ENCODE data around the gene NAIF1.

NAIF1 gene

GRCh38 chr9:128102196-128102595, 35.1 kb upstream of the NAIF1 start:
- no peak for DNase-seq

DNA sequence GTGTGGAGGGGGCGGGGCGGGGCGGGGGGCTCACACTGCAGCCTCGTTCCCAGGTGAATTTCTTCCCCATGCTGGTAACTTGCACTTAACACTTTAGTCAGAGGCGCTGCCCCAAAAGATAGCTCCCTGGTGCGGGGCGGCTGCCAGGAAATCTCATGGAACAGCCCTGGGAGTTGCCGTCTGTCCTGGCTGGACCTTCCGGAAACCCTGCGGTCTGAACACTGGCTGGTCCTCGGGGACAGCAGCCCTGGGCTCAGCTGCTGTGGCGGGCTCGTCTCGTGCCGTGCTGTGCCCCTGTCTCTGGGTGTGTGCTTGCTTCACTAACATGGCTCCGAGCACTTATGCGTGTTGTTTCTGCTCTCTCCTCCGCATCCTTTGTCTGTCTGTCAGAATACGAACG, 34.6 kb upstream of the NAIF1 start:
- no peak for DNase-seq

- no peak for DNase-seq
Observed at GRCh38 chr9:128101231-128101661, 34.1 kb upstream of the NAIF1 start.

DNA sequence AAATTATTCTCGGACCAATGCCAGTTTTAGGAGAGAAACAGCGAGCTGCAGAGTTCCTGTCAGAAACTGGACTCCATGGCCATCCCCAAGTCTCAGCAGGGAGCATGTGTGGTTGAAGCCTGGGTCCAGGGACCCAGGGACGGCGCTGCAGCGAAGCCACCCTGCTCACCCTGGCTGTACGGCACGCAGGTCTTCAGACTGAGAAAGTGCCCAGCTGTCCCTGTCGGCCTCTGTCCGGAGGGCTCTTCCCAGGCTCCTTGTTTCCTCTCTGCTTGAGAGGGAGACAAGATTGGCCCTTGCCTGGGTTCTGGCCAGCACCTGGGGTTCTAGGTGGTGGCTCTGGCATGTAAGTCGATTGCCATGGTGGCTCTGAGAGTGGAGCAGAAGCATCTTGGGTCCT, 33.5 kb upstream of the NAIF1 start:
- DNase-seq, result no peak

DNA sequence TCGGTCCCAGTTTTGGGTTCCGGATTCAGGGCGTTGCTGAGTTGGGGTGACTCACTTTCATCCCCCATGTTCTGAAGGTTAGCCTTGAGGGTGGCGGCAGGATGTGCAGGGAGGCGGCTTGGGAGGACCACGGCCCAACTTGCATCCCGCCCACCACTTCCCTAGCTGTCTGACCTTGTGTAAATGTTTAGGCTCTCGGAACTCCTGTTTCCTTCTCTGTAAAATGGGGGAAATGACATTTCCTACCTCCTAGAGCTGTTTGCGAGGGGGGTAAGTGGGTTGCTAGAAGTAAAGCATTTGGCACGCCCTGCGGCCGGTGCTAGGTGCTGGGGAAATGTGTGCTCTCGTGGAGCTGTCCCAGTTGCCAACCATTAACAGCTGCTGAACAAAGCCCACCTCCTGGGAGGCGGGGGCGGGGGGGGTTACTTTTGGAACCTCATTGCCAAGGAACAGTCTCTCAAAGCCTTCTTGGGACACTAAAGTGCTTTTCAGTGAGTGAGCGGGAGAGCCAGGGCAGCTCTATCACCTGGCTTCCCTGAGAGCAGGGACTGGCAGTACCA, 32.9 kb upstream of the NAIF1 start:
- DNase-seq, result peak; percentile 39

DNA sequence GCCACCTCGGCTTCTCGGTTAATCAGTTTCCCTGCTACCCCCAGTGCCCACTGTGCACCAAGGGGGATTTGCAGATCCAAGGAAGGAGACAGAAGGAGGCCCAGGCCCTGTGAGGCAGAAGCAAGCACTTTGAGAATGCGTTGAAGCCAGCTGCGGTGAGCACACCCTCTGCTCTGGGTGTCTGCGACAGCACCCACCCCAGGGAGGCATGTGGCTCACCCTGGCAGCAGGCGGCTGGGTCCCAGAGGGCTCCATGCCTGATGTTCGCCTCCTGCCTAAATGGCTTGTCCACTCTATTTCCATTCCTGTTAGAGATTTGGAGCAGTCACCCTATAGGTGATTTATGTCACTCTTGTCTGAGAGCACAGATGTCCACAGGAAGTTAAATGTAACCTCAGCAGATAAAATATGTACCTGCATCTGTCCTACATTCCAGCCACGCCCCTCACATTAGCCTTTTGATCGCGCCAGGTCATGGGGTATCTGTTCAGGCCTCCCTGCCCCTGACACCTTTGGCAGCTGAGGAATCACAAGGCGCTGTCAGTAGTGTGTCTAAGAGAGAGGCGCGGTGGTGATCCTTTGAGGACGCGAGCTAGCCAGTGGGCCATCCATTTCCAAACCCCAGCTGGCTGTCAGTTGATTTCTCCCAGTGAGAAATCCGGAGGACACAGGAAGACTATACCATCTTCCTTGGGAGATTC, 32.3 kb upstream of the NAIF1 start:
- DNase-seq, result no peak

DNA sequence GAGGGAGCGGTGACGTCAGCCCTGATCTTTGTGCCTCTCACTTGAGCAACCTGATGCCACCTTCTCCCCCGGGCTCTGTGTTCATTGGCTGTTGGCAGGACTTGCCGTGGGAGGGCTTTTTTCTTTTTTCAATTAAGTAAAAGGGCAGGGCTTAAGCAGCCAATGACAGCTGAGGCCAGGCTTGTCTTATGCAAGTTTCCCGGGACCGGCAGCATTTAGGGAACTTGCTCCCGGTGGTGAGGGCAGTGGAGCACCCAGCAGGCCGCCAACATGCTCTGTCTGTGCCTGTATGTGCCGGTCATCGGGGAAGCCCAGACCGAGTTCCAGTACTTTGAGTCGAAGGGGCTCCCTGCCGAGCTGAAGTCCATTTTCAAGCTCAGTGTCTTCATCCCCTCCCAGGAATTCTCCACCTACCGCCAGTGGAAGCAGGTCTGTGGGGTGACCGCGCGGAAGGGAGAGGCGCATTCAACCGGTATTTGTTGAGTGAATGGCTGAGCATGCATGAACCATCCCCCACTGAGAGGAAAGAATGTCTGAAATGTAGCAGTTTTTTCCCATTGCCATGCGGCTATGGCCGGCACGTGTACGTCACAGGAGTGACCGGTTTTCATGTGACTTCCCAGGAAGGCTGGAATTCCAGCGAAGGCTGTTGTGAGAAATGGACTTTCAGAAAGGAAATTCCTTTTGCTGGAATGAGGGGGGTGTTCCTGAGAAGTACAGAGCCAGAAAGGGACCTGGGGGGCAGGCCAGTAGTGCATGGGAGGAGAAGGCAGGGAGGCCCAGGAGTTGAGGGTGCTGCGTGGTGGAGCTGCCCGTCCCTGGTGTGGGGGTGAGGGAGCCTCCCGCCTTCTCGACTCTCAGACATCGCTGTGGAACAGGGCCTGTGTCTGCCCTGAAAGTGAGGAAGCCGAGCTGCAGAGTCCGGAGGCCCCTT, 31.4 kb upstream of the NAIF1 start:
- peak; percentile 75 for DNase-seq

GRCh38 chr9:128097543-128098296, 30.6 kb upstream of the NAIF1 start:
- no peak for DNase-seq

- no peak for DNase-seq
Observed at GRCh38 chr9:128096616-128097536, 29.8 kb upstream of the NAIF1 start.

GRCh38 chr9:128094950-128095544, 27.9 kb upstream of the NAIF1 start:
- DNase-seq, result no peak

DNA sequence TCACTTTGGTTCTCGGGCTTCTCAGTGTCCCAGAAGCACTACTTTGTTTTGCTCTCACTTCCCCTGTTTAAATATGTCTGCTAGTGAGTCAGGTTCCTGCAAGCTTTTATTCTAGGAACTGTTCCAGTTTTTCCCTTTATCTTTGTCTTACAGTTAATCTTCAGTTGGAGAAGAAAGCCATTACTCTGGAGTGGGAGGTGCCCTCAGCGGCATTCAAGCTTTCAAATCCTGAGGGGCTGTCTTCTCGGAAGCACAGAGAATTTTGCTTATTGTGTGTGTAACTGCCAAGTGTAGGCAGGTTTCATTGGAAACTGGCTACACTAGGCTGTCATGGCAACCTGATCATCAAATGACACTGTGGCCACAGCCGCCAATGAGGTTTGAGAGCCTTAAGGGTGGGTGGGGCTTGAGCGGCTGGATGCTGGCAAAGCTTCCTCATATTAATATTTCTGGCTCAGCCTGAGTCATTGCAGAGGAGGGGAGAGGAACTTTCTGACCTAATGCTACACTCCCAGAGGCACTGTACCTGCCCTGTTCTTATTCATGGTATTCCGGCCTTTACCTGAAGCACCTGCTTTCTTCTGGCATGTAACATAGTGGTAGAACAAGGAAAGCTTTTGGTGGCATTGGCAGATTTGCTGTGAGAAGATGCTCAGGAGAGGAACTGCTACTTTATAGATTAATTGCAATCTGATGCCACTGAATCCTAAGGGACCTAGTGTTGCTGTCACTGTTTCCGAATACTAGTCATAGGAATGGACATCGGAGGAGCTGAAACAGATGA, 27.2 kb upstream of the NAIF1 start:
- peak; percentile 87 for DNase-seq

DNA sequence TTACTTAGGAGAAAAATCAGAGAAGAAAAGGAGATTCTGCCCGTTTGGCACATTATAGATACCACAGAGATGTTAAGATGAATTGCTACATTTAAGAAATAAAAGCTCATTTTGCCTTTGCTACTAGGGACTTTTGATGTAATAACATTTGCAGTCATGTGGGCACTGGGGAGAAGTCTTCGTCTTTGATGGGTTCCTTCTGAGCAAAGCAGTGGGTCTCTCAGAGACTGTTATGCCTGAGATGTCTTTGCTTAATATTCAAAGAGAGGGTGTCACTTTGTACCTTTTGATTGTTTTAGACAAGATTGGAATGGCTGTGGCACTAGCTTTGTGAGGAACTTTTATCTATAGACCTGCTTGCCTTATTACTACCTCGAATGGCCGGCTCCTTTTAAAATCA, 25.9 kb upstream of the NAIF1 start:
- DNase-seq, result no peak

DNA sequence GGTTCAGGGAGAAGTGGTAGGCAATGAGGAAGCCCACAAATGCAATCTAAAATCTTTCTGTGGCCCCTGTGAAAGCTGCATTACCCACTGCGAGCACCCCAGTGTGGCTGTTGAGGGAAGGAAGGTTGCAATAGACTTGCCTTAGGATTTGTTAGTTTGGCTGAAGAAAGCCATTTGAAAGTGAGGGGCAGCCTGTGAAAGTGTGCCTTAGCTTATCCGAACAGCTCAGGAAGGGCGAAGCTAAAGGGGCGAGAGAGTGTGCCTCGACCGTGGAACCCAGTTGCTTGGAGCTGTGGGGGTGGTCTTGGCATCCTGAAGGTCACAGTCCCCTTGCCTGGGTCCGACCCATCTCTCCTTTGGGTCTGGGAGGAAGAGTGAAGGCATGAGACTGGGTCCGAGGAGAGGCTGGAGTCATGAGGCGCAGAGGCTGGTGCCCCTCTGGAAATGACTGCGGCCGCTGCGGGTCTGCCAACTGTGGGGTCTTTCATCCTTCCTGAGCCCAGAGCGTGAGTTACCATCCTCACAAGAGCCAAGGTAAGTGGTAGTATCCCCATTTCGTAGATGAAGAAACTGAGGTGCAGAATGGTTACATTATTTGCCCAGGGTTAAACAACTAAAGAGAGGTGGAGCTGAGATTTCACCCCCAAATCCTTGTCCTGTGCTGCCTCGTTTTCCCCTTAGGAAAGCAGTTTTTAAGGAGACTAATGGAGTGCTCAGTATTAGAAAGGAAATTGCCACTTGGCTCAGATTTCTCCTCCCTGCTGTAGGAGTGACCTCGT, 25.3 kb upstream of the NAIF1 start:
- DNase-seq, result no peak

GRCh38 chr9:128091571-128091970, 24.5 kb upstream of the NAIF1 start:
- DNase-seq, result peak; percentile 84

GRCh38 chr9:128091144-128091543, 24.0 kb upstream of the NAIF1 start:
- DNase-seq, result peak; percentile 85

DNA sequence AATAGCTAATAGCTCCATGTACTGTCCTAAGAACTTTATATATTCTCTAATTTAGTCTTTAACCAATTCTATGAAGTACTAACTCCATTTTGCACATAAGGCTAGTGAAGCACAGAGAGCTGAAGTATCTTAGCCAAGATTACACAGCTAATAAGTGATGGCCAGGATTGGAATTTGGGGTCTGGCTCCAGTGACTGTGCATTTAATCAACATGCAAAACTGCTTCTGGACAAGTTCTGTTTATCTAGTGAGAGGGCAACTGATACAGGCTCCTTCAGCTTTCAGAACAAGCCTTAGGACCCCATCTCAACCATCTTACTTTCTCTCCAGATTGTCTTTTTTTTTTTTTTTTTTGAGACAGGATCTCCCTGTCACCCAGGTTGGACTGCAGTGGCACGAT, 22.2 kb upstream of the NAIF1 start:
- no peak for DNase-seq

DNA sequence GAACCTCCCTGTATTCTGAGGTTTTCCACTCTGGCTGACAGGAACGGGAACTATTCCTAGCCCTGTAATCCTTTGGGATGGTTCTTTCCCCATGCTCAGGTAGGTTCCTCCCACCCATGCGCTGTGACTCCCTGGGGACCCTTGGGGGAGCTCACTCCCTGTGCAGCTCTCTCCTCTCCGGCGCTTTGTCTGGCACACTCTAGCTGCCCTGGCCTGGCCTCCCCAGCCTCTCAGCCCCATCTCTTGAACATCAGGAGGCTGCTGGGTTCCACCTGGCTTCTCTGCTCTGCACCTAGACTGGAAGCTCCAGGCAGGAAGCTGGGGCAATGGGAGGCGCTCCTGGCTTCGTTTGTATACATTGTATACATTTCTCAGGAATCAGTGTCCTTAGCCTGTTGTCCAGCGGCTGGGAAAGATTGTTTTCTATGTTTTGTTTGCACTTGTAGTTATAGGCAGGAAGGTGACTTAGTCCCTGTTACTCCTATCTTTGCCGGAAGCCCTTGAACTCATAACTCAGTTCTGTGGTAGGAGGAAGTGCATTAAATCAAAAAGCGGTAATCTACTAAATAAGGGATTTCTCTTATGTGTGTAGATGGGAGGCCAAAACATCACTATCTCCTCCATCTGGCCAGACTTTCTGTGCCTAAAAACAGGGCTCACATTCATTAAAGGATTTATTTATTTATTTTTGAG, 21.3 kb upstream of the NAIF1 start:
- DNase-seq, result no peak

GRCh38 chr9:128087262-128087661, 20.1 kb upstream of the NAIF1 start:
- DNase-seq, result no peak

DNA sequence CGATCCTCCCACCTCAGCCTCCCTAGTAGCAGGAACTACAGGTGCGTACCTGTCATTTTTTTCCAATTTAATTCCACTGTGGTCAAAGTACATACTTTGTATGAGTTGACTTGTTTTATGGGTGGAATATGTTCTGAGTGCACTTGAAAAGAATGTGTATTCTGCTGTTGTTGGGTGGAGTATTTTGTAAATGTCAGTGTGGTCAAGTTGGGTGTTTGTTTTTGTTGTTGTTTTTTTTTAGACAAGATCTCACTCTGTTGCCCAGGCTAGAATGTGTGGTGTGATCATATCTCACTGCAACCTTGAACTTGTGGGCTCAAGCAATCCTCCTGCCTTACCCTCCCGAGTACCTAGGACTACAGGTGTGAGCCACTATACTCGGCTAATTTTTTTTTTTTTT, 18.8 kb upstream of the NAIF1 start:
- no peak for DNase-seq

All from midbrain (tissue), 1 donor.